Ascending aorta (tissue), 2 donors: Measurements from ENCODE around the gene C1orf21. TPM values are rescaled to one million over a fixed set of nuclear protein-coding genes. Genes with fewer than 3 reads are reported as not detected.

Source experiments
- DNase-seq, 2 donors: peaks; one replicate each; pipeline ENCODE4 v3.0.0-alpha.2; 2019; ENCODE audit warnings: low spot score in 2 of 2
- H3K27ac ChIP-seq, 2 donors: fragments of 200-600 bp; sonication (generic); one replicate each; pipeline ENCODE4 v1.5.1; 2016 to 2017; ENCODE audit warnings: mild to moderate bottlenecking in 1 of 2
- H3K27me3 ChIP-seq: fragments of 200-600 bp; sonication (generic); one replicate; pipeline ENCODE4 v1.5.1; 2017
- H3K36me3 ChIP-seq, 2 donors: fragments of 200-600 bp; sonication (generic); one replicate each; pipeline ENCODE4 v1.5.1; 2016
- H3K4me1 ChIP-seq, 2 donors: fragments of 200-600 bp; sonication (generic); one replicate each; pipeline ENCODE4 v1.5.1; 2016 to 2017; ENCODE audit warnings: mild to moderate bottlenecking in 1 of 2
- H3K4me3 ChIP-seq, 2 donors: fragments of 200-600 bp; sonication (generic); one replicate each; pipeline ENCODE4 v1.5.1; 2016 to 2017; ENCODE audit warnings: mild to moderate bottlenecking in 1 of 2
- H3K9me3 ChIP-seq, 2 donors: fragments of 200-600 bp; sonication (generic); one replicate each; pipeline ENCODE4 v1.5.1; 2016
- intact Hi-C: fragments of 100-400 bp; cut with DNase I; formaldehyde crosslinking; loops from one replicate; pipeline ENCODE4 v1.15.1; 2023
- total RNA-seq: library from RNA; depleted of rRNA; stranded (reverse); fragments of >200 nt; gene quantifications from one replicate; pipeline ENCODE4 v1.1.0, GENCODE V29; 2016
- TF ChIP-seq, protein P1 (sequence below), 3 experiments: fragments of 200-600 bp in 2 of 3; fragments of 450-650 bp in 1 of 3; sonication (generic) in 2 of 3; IDR thresholded peaks; one replicate each; pipeline ENCODE4 v1.5.1; 2016 to 2019; ENCODE audit warnings: antibody characterized with exemption in 3 of 3, mild to moderate bottlenecking in 1 of 3, moderate library complexity in 1 of 3

C1orf21 gene
- total RNA-seq, 1 donor from 2014 or later: 21.8 TPM

GRCh38 chr1:184539580-184539979, 152.8 kb downstream of the C1orf21 start:
- Histone ChIP-seq H3K4me1 (peaks cover 0 to 4% of the 10 kb centered on the region in 2 donors), H3K9me3 (peaks cover 4 to 18% of the 10 kb centered on the region in 2 donors), H3K27me3 (no peaks in the 10 kb centered on the region), H3K36me3 (no peaks in the 10 kb centered on the region), H3K27ac (no peak overlapping the region), H3K4me3 (no peak overlapping the region)
- TF ChIP-seq, protein P1, sequence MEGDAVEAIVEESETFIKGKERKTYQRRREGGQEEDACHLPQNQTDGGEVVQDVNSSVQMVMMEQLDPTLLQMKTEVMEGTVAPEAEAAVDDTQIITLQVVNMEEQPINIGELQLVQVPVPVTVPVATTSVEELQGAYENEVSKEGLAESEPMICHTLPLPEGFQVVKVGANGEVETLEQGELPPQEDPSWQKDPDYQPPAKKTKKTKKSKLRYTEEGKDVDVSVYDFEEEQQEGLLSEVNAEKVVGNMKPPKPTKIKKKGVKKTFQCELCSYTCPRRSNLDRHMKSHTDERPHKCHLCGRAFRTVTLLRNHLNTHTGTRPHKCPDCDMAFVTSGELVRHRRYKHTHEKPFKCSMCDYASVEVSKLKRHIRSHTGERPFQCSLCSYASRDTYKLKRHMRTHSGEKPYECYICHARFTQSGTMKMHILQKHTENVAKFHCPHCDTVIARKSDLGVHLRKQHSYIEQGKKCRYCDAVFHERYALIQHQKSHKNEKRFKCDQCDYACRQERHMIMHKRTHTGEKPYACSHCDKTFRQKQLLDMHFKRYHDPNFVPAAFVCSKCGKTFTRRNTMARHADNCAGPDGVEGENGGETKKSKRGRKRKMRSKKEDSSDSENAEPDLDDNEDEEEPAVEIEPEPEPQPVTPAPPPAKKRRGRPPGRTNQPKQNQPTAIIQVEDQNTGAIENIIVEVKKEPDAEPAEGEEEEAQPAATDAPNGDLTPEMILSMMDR (IDR thresholded peaks at IDR 0.05): no peak
- intact Hi-C loops: no loop called here
- no peak for DNase-seq

DNA sequence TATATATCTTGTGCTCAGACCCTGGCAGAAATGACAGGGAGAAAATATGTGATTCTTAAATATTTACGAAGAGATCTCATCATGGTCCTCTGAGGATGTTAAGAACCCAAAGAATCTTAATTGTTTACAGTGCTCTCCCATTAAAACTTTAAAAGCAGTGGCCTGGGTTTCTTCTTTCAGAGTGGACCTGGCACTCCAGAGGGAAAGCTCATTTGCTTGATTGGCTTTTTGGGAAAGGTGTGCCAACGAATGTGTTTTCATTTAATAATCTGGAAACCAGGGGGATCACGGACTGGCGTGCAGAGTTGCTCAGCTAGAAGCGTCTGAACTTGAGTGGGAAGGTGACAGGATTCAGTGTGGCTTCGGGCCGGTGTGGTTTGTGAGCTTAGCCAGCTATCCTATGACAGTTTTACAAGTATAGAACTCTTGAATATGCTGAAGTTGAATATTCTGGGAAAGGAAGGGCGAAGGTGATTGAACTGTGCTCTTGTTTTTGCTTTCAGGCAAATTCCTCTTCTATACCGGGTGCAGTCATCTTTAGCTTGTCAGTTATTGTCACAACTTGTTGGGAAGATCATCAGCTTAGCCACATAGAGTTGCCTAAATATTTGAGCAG, 154.8 kb downstream of the C1orf21 start:
- no peak for DNase-seq
- no peak overlapping the region for H3K4me3 ChIP-seq
- H3K27me3 ChIP-seq: no peaks in the 10 kb centered on the region
- intact Hi-C loops: no loop called here
- H3K36me3 ChIP-seq: no peaks in the 10 kb centered on the region
- H3K27ac ChIP-seq: no peak overlapping the region
- H3K4me1 ChIP-seq: no peaks in the 10 kb centered on the region
- peaks cover 4 to 18% of the 10 kb centered on the region in 2 donors for H3K9me3 ChIP-seq
- TF ChIP-seq, protein P1 (IDR thresholded peaks at IDR 0.05): no peak

DNA sequence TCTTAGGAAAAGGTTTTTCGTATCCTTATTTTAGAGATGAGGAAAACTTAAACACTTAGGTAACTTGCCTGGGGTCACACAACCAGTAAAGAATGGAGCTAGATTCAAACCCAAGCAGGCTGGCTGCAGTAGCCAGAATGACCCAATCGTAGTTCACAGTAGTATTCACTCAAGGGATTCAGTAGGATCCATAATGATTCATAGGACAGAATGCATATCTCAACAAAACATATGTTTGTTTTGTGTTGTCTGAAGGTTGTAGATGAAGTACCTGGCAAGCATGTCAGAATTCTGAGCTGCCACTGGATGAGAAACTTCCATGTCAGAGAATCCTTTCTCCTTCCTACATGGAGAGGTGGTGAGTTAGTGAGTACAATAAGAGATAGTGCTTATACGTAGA, 155.5 kb downstream of the C1orf21 start:
- Histone ChIP-seq H3K36me3 (no peaks in the 10 kb centered on the region), H3K9me3 (peaks cover 4 to 17% of the 10 kb centered on the region in 2 donors), H3K4me1 (no peaks in the 10 kb centered on the region), H3K4me3 (no peak overlapping the region), H3K27me3 (no peaks in the 10 kb centered on the region), H3K27ac (no peak overlapping the region)
- TF ChIP-seq, protein P1 (IDR thresholded peaks at IDR 0.05): no peak
- no peak for DNase-seq
- intact Hi-C loops: no loop called here

- Histone ChIP-seq H3K27ac (no peak overlapping the region), H3K4me3 (no peak overlapping the region), H3K27me3 (no peaks in the 10 kb centered on the region), H3K9me3 (no peaks in the 10 kb centered on the region), H3K4me1 (no peaks in the 10 kb centered on the region), H3K36me3 (no peaks in the 10 kb centered on the region)
- intact Hi-C loops: no loop called here
- DNase-seq: no peak
- TF ChIP-seq, protein P1 (IDR thresholded peaks at IDR 0.05): no peak
Measured at GRCh38 chr1:184545601-184546000, 158.8 kb downstream of the C1orf21 start.

- no peaks in the 10 kb centered on the region for H3K27me3 ChIP-seq
- no peaks in the 10 kb centered on the region for H3K36me3 ChIP-seq
- no peak for DNase-seq
- H3K27ac ChIP-seq: no peak overlapping the region
- TF ChIP-seq, protein P1 (IDR thresholded peaks at IDR 0.05): no peak
- no peaks in the 10 kb centered on the region for H3K9me3 ChIP-seq
- intact Hi-C loops: no loop called here
- no peak overlapping the region for H3K4me3 ChIP-seq
- peaks cover 0 to 3% of the 10 kb centered on the region in 2 donors for H3K4me1 ChIP-seq
Measured at GRCh38 chr1:184552446-184552845, 165.6 kb downstream of the C1orf21 start.

DNA sequence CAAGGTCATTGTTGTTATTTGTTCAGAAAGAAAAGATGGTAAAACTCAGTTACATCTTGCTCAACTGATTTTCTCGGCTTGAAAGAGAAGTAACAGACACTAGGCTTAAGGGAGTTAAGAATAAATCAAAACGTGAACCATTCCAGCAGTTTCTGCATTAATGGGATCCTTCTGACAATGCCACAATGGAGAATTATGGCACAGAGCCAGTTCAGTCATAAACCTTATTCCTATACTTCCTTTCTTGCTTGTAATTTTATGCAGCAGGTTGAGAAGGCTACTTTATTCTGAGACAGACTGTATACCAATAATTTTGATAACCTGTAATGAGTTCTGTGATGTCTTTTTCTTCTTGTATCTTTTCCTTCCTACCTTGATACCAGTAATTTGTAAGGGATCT, 167.0 kb downstream of the C1orf21 start:
- intact Hi-C loops: no loop called here
- DNase-seq: no peak
- TF ChIP-seq, protein P1 (IDR thresholded peaks at IDR 0.05): no peak

More for the DNA sequence above, 167.0 kb downstream of the C1orf21 start:
- Histone ChIP-seq H3K9me3 (no peaks in the 10 kb centered on the region), H3K27ac (no peak overlapping the region), H3K4me3 (no peak overlapping the region), H3K27me3 (no peaks in the 10 kb centered on the region), H3K36me3 (no peaks in the 10 kb centered on the region), H3K4me1 (peaks cover 0 to 3% of the 10 kb centered on the region in 2 donors)
